HEK293 (cell line): ENCODE results near the gene HOXB7.

Experiments
- ATF2 ChIP-seq: fragments of 450-650 bp; formaldehyde crosslinking; IDR thresholded peaks from 2 replicates; pipeline ENCODE4 v1.5.1; 2016; ENCODE audit warnings: missing biosample characterization, missing genetic modification characterization, low read depth
- KLF16 ChIP-seq: fragments of 450-650 bp; formaldehyde crosslinking; IDR thresholded peaks from 2 replicates; pipeline ENCODE4 v1.5.1; 2017; ENCODE audit warnings: missing biosample characterization, missing genetic modification characterization
- YY1 ChIP-seq: fragments of 450-650 bp; formaldehyde crosslinking; IDR thresholded peaks from 2 replicates; pipeline ENCODE4 v1.5.1; 2018; ENCODE audit warnings: missing biosample characterization, missing genetic modification characterization
- ZNF18 ChIP-seq: fragments of 450-650 bp; formaldehyde crosslinking; IDR thresholded peaks from 2 replicates; pipeline ENCODE4 v1.5.1; 2016; ENCODE audit warnings: missing biosample characterization, missing genetic modification characterization
- ZNF311 ChIP-seq: fragments of 450-650 bp; formaldehyde crosslinking; IDR thresholded peaks from 2 replicates; pipeline ENCODE4 v1.5.1; 2017; ENCODE audit warnings: missing biosample characterization, missing genetic modification characterization, borderline replicate concordance
- ZNF558 ChIP-seq: fragments of 450-650 bp; formaldehyde crosslinking; IDR thresholded peaks from 2 replicates; pipeline ENCODE4 v1.5.1; 2016; ENCODE audit warnings: missing biosample characterization, missing genetic modification characterization

- TF ChIP-seq ATF2 (tag by site-specific recombination) (no peak), YY1 (tag by site-specific recombination) (no peak; the same call in none of the 2 replicates), KLF16 (tag by site-specific recombination) (no peak), ZNF18 (tag by site-specific recombination) (peak; percentile 92), ZNF558 (tag by site-specific recombination) (no peak), ZNF311 (no peak)
Observed at GRCh38 chr17:48596000-48596734, 14.7 kb downstream of the HOXB7 start.
